AG04449 (cell line): ENCODE measurements around the gene CPOX.
"Not testable (repeated sequence)": the region's sequence is repeated elsewhere in the genome, so short reads cannot be mapped to it uniquely, and the experiment has no call there.

Source experiments
- CTCF ChIA-PET: fragments of 350-600 bp; formaldehyde crosslinking; extraction: SDS; loops from one replicate; lab custom pipeline; 2021; ENCODE audit warnings: antibody characterized with exemption; lab: Yijun Ruan, JAX
- POLR2A ChIA-PET: fragments of 400-600, 350-600 bp; formaldehyde crosslinking; extraction: SDS; loops from one replicate; lab custom pipeline; 2020; ENCODE audit warnings: antibody characterized with exemption, inconsistent platforms; lab: Yijun Ruan, JAX
- DNase-seq: peaks from one replicate; pipeline ENCODE4 v3.0.0-alpha.2; 2010; ENCODE audit warnings: low read depth, low spot score
- H3K4me3 ChIP-seq: 2 replicates; pipeline ENCODE4 v1.5.1; 2011; ENCODE audit warnings: low read depth, mild to moderate bottlenecking, control low read depth, low read length
- TF ChIP-seq, protein P1 (sequence below): IDR thresholded peaks from one replicate; pipeline ENCODE4 v1.5.1; 2011; ENCODE audit warnings: mild to moderate bottlenecking, moderate library complexity, low read length, control low read depth, inconsistent platforms; ENCODE audit not compliant: insufficient read depth; ENCODE audit errors: missing control alignments

Gene CPOX

GRCh38 chr3:98593046-98593936 is at the start of gene CPOX:
TSS of gene CPOX (minus strand) at chr3:98593611. CDS start at chr3:98593504, 107 bp downstream.
- ChIA-PET POLR2A (interaction anchor here (0.7 to 0.9 kb wide), 2 partner anchors 10 to 70 kb away, joined by 3 read pairs; partner anchors contain the start of gene CLDND1), CTCF (interaction anchor here (1.0 to 9.6 kb wide), 7 partner anchors 10 to 400 kb away, joined by 3 to 153 read pairs (median 6); no protein-coding TSS in a partner anchor)
- TF ChIP-seq, protein P1, sequence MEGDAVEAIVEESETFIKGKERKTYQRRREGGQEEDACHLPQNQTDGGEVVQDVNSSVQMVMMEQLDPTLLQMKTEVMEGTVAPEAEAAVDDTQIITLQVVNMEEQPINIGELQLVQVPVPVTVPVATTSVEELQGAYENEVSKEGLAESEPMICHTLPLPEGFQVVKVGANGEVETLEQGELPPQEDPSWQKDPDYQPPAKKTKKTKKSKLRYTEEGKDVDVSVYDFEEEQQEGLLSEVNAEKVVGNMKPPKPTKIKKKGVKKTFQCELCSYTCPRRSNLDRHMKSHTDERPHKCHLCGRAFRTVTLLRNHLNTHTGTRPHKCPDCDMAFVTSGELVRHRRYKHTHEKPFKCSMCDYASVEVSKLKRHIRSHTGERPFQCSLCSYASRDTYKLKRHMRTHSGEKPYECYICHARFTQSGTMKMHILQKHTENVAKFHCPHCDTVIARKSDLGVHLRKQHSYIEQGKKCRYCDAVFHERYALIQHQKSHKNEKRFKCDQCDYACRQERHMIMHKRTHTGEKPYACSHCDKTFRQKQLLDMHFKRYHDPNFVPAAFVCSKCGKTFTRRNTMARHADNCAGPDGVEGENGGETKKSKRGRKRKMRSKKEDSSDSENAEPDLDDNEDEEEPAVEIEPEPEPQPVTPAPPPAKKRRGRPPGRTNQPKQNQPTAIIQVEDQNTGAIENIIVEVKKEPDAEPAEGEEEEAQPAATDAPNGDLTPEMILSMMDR = no peak
- peak; percentile 45 for DNase-seq
- peak within 1 kb of the TSS; percentile 83 for H3K4me3 ChIP-seq

- H3K4me3 ChIP-seq, CTCF ChIA-PET, DNase-seq, POLR2A ChIA-PET: not testable (repeated sequence)
These were observed 49.4 kb upstream of the CPOX start for GRCh38 chr3:98642769-98643168.

GRCh38 chr3:98641756-98642155 is 48.3 kb upstream of the CPOX start:
- DNase-seq, H3K4me3 ChIP-seq, POLR2A ChIA-PET: not testable (repeated sequence)
- CTCF ChIA-PET = interaction anchor here (1.1 kb wide), 1 partner anchor 40 kb away, joined by 3 read pairs; no protein-coding TSS in a partner anchor

DNA sequence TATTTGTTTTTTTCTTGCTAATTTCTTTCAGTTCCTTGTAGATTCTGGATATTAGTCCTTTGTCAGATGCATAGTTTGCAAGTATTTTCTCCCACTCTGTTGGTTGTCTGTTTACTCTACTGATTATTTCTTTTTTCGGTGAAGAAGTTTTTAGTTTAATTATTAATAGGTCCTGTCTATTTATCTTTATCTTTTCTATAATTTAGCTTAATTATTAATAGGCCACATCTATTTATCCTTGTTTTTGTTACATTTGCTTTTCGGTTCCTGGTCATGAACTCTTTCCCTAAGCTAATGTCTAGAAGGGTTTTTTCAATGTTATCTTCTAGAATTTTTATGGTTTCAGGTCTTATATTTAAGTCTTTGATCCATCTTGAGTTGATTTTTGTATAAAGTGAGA is 45.1 kb upstream of the CPOX start:
- POLR2A ChIA-PET, H3K4me3 ChIP-seq, DNase-seq, CTCF ChIA-PET: not testable (repeated sequence)

DNA sequence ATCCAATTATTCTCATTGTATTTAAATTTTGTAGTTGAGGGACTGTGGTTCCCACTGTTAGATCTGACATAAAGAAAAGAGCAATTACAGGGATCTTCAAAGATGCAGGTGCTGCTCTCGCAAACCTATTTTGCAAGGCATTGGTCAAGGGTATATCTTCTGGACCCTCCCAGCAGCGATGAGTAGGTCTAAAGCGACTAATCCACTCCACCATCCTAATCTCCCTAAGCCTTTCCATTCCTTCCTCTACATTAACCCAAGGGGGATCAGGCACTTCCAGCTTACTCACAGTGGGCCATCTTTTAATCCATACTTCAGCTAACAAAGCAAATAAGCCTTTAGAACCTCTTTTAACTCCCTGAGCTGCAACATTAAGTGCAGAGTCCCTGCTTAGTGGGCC is 37.0 kb upstream of the CPOX start:
- POLR2A ChIA-PET = no interaction called here
- H3K4me3 ChIP-seq = no peak overlapping the region
- DNase-seq = no peak
- CTCF ChIA-PET = no interaction called here
- TF ChIP-seq, protein P1 = no peak

DNA sequence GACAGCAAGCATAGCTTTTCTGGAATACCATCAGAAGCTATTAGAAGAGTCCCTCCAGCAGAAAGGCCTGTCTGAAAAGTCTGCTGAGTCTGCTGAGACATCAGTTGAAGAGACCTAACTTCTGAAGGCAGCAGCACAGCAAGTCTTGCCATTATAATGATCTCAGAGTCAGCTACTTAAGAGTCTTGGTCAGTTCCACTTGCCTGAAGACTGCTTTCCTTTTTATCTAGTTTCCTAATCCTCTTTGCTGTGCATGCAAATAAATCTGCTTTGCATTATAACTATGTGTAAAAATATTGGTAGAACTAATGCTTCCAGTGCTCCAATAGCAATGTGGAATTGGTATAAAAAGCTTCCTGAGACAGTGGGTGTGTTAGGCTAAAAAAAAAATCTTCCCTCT is 34.9 kb upstream of the CPOX start:
- ChIA-PET POLR2A (no interaction called here), CTCF (interaction anchor here (2.1 kb wide), 1 partner anchor 26 kb away, joined by 15 read pairs; no protein-coding TSS in a partner anchor)
- no peak overlapping the region for H3K4me3 ChIP-seq
- TF ChIP-seq, protein P1 = no peak
- DNase-seq = no peak

DNA sequence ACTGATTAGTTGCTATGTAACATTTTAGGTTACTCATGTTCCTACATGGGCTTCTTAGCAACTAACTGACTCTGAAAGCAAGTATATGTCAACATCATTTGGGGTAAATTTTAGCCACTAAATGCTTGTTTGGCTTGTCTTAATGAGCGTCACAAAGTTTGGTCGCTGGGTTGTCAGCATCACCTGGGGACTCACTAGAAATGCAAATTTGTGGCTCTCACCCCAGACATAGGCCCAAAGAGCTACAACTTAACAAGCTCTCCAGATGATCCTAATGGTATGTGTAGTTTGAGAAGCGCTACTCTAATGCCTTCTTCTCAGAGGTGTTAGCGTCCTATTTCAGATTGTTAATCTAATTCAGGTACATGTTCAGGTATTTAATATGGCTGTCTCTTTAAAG is 32.7 kb upstream of the CPOX start:
- TF ChIP-seq, protein P1 = no peak
- no peak for DNase-seq
- no peak overlapping the region for H3K4me3 ChIP-seq
- ChIA-PET POLR2A (no interaction called here), CTCF (interaction anchor here (1.0 to 2.1 kb wide), 3 partner anchors 24 to 185 kb away, joined by 3 to 15 read pairs (median 3); no protein-coding TSS in a partner anchor)
